T-cell (primary cell): ENCODE results near the gene WNT9B. TPM values are rescaled to one million over a fixed set of nuclear protein-coding genes. Genes with fewer than 3 reads are reported as not detected.

Experiments used
- ATAC-seq, 4 experiments: fragments of 200-7000 bp in 3 of 4; fragments of 150-1000 bp in 1 of 4; cut with Tn5 transposase; replicated peaks in 1 of 4; 1 replicate in 3 of 4; 2 replicates in 1 of 4; pipeline ENCODE4 v1.10.0; 2021; ENCODE audit warnings: moderate library complexity in 3 of 4, mild to moderate bottlenecking in 2 of 4, moderate number of reproducible peaks in 1 of 4
- CTCF ChIA-PET, 2 donors: fragments of 300-600 bp; sonication (Branson Sonifier 250); formaldehyde crosslinking; loops; one replicate each; lab custom pipeline; 2022; ENCODE audit warnings: antibody characterized with exemption in 2 of 2; lab: Charles Lee
- POLR2A ChIA-PET, 2 donors: fragments of 300-600 bp; sonication (Branson Sonifier 250); formaldehyde crosslinking; loops; one replicate each; lab custom pipeline; 2022; ENCODE audit warnings: antibody characterized with exemption in 2 of 2; lab: Charles Lee
- DNase-seq, 35 experiments: peaks; one replicate each; pipeline versions ENCODE4 v3.0.0 to v3.0.0-alpha.2; 2013 to 2023
- H3K27ac ChIP-seq: one replicate; pipeline ENCODE4 v1.5.1; 2013; ENCODE audit warnings: low read length
- H3K27me3 ChIP-seq, 2 experiments: replicated peaks in 1 of 2; 1 replicate in 1 of 2; 2 replicates in 1 of 2; pipeline versions ENCODE4 v1.6.1 to v1.7.0; 2013; ENCODE audit warnings: low read length in 1 of 2, mixed read lengths in 1 of 2; ENCODE audit not compliant: control insufficient read depth in 2 of 2, insufficient read depth in 2 of 2; ENCODE audit errors: extremely low read depth in 1 of 2
- H3K36me3 ChIP-seq, 2 donors: 1 replicate in 1 of 2; 2 replicates in 1 of 2; pipeline versions ENCODE4 v1.6.1 to v1.7.0; 2013; ENCODE audit warnings: low read length in 1 of 2; ENCODE audit not compliant: control insufficient read depth in 2 of 2, insufficient read depth in 1 of 2; ENCODE audit errors: extremely low read depth in 1 of 2
- H3K4me1 ChIP-seq, 2 experiments: 1 replicate in 1 of 2; 2 replicates in 1 of 2; pipeline versions ENCODE4 v1.6.1 to v1.7.0; 2013; ENCODE audit warnings: low read length in 2 of 2, mixed read lengths in 1 of 2; ENCODE audit not compliant: insufficient read depth in 2 of 2, control insufficient read depth in 1 of 2; ENCODE audit errors: extremely low read depth in 1 of 2
- H3K4me3 ChIP-seq, 2 donors: 1 replicate in 1 of 2; 2 replicates in 1 of 2; pipeline versions ENCODE4 v1.5.1 to v1.7.0; 2013; ENCODE audit warnings: mild to moderate bottlenecking in 2 of 2, low read length in 1 of 2, moderate library complexity in 1 of 2; ENCODE audit not compliant: control insufficient read depth in 1 of 2; ENCODE audit errors: extremely low read depth in 1 of 2
- H3K9me3 ChIP-seq: 2 replicates; pipeline ENCODE4 v1.7.0; 2013
- H3K27ac Mint-ChIP-seq, 2 donors: one replicate each; pipeline ENCODE4 v1.8.0; 2020 to 2021; ENCODE audit warnings: mild to moderate bottlenecking in 2 of 2, mixed read lengths in 2 of 2
- H3K27me3 Mint-ChIP-seq, 2 donors: one replicate each; pipeline ENCODE4 v1.8.0; 2021 to 2022; ENCODE audit warnings: mixed read lengths in 2 of 2
- H3K36me3 Mint-ChIP-seq: one replicate; pipeline ENCODE4 v1.8.0; 2021; ENCODE audit warnings: mixed read lengths
- H3K4me1 Mint-ChIP-seq, 3 donors: one replicate each; pipeline ENCODE4 v1.8.0; 2020 to 2022; ENCODE audit warnings: mixed read lengths in 3 of 3, mild to moderate bottlenecking in 1 of 3
- H3K4me3 Mint-ChIP-seq, 3 donors: one replicate each; pipeline ENCODE4 v1.8.0; 2020 to 2022; ENCODE audit warnings: mild to moderate bottlenecking in 3 of 3, mixed read lengths in 3 of 3, moderate library complexity in 3 of 3
- H3K9me3 Mint-ChIP-seq, 3 donors: one replicate each; pipeline ENCODE4 v1.8.0; 2020 to 2022; ENCODE audit warnings: mixed read lengths in 3 of 3
- WGBS: methylation state at CpG from one replicate; pipeline ENCODE4 v1.1.5; 2013; ENCODE audit warnings: missing lambda C conversion rate; ENCODE audit not compliant: insufficient coverage; 5-methylcytosine and 5-hydroxymethylcytosine counted together
- total RNA-seq, 35 experiments: library from RNA in 6 of 35; stranded (reverse) in 6 of 35; fragments of 120-200 nt in 1 of 35; gene quantifications; one replicate each; pipeline versions ENCODE4 v1.2.1 to v1.2.4 and lab custom pipeline; 2013 to 2026

Gene WNT9B
- total RNA-seq, 5 donors from 2014 or later (not counting 1 experiment from before 2014, with no cell fraction given), result not detected

DNA sequence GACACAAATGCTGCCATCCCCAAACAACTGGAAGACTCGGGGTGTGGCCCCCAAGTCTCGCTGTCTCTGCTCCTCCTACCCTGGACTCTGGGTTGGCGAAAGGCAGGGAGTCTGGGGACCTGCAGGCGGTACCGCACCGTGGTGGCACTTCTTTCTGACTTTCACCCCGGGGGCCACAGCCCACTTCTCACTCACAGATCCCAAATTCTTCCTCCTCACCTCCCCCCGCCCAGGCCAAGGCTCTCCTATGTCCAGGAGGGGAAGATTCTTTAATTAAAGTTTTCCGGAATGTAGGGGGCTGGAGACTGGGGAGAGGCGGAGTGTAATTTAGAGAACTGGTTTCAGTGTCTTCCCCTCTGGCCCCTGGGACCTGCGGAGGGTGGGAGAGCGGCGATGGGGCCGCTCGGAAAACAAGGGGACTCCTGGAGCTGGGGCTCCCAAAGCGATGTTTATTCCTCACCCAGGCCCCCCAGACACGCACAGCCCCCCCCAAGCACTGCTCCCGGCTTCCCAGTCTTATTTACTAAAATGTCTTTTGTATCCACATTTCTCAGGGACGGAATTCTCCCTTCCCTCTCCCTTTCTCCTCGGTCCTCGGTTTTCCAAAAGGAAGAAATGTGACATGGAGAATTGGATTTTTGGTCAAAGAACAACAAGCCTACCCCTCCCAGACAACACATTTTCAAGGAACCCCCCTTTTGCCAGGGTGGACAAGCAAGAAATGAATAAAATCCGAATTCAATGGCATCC, 34.1 kb upstream of the WNT9B start:
- H3K27ac ChIP-seq, result no peak overlapping the region
- WGBS, result 20% methylated on average over 10 of the region's 22 CpGs
- no peaks in the 10 kb centered on the region for H3K36me3 Mint-ChIP-seq
- ChIA-PET CTCF (no interaction called here), POLR2A (no interaction called here)
- H3K9me3 Mint-ChIP-seq, result no peaks in the 10 kb centered on the region
- H3K9me3 ChIP-seq, result no peaks in the 10 kb centered on the region
- H3K4me1 ChIP-seq, result peaks cover 0 to 32% of the 10 kb centered on the region in 2 experiments
- H3K36me3 ChIP-seq, result no peaks in the 10 kb centered on the region
- H3K27ac Mint-ChIP-seq, result no peak overlapping the region
- H3K27me3 Mint-ChIP-seq, result peaks cover 74 to 96% of the 10 kb centered on the region in 2 donors
- DNase-seq, result no peak
- no peak for ATAC-seq
- H3K4me3 ChIP-seq, result no peak overlapping the region
- H3K4me3 Mint-ChIP-seq, result peak overlapping the region; percentile 46 to 77 (median 59)
- peaks cover 2 to 99% of the 10 kb centered on the region in 2 experiments for H3K27me3 ChIP-seq
- peaks cover 19 to 29% (median 23%) of the 10 kb centered on the region in 3 donors for H3K4me1 Mint-ChIP-seq

DNA sequence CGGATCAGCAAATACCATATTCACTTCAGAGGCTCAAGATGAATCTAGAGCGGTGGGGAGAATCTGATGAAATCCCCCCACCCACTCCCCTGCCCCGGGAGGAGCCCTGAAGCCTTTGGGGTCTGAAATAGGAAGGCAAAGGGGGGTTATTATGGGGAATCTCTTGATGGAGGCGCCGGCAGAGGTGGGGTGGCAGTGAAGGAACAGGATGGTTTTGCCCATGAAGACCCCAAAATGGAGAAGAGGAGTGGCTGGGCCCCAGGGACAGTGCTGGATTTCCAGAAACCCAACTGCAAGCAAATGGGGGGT, 33.5 kb upstream of the WNT9B start:
- H3K27ac Mint-ChIP-seq, result no peak overlapping the region
- Histone ChIP-seq H3K4me3 (no peak overlapping the region), H3K9me3 (no peaks in the 10 kb centered on the region), H3K27ac (no peak overlapping the region), H3K27me3 (peaks cover 2 to 99% of the 10 kb centered on the region in 2 experiments), H3K36me3 (no peaks in the 10 kb centered on the region), H3K4me1 (peaks cover 0 to 36% of the 10 kb centered on the region in 2 experiments)
- peaks cover 69 to 90% of the 10 kb centered on the region in 2 donors for H3K27me3 Mint-ChIP-seq
- ChIA-PET CTCF (no interaction called here), POLR2A (no interaction called here)
- DNase-seq (no peak), ATAC-seq (no peak)
- H3K36me3 Mint-ChIP-seq, result no peaks in the 10 kb centered on the region
- H3K4me1 Mint-ChIP-seq, result peaks cover 19 to 29% (median 23%) of the 10 kb centered on the region in 3 donors
- WGBS, result 14% methylated on average over 2 of the region's 5 CpGs
- no peaks in the 10 kb centered on the region for H3K9me3 Mint-ChIP-seq
- peak overlapping the region; percentile 46 to 77 (median 59) for H3K4me3 Mint-ChIP-seq

DNA sequence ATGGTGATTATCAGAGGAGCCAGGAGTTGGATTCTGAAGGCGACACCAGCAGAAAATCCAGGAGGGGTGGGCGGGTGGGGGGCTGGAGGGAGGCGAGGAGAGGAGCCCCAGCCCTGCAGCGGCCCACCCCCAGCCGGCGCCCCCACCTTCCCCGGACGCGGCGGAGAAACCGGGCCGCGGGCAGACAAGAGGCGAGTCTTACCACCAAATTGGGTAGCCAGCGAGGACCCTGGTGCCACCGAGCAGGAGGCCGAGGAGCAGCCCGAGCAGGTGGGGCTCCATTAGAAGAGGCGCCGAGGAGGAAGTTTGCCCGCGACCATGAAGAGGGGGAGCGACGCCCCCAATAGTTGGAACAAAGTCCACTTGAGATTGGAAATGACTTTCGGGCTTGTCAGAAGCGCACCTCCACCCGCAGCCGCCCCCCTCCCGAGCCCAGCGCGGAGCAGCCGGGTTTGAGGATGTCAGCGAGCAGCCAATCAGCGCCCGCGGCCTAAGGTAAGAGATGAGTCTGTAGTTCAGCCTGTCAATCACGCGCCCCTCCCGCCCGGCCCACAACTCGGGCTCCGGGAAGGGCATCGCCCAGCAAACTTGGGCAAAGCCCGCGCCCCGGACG, 33.0 kb upstream of the WNT9B start, which contains the start of gene WNT3:
WNT3 (minus strand) TSS at position 377 of the 613 bp plus-strand sequence; CDS start at position 282, 95 bp downstream.
- CTCF ChIA-PET, result no interaction called here
- peaks cover 63 to 86% of the 10 kb centered on the region in 2 donors for H3K27me3 Mint-ChIP-seq
- DNase-seq (peak in 32 of 35 experiments; percentile 12 to 57 (median 32)), ATAC-seq (peak; percentile 66 to 81 (median 78))
- H3K9me3 Mint-ChIP-seq, result no peaks in the 10 kb centered on the region
- H3K4me1 ChIP-seq, result peaks cover 0 to 36% of the 10 kb centered on the region in 2 experiments
- no peaks in the 10 kb centered on the region for H3K36me3 Mint-ChIP-seq
- H3K4me3 Mint-ChIP-seq, result peak within 1 kb of the TSS; percentile 70 to 77 (median 71)
- no peaks in the 10 kb centered on the region for H3K9me3 ChIP-seq
- no peaks in the 10 kb centered on the region for H3K36me3 ChIP-seq
- H3K27me3 ChIP-seq, result peaks cover 2 to 96% of the 10 kb centered on the region in 2 experiments
- POLR2A ChIA-PET, result no interaction called here
- under 1% methylated on average over 42 of the region's 47 CpGs for WGBS
- H3K27ac Mint-ChIP-seq, result no peak within 1 kb of the TSS
- peak within 1 kb of the TSS; percentile 48 to 60 for H3K4me3 ChIP-seq
- no peak within 1 kb of the TSS for H3K27ac ChIP-seq
- H3K4me1 Mint-ChIP-seq, result peaks cover 19 to 29% (median 23%) of the 10 kb centered on the region in 3 donors

DNA sequence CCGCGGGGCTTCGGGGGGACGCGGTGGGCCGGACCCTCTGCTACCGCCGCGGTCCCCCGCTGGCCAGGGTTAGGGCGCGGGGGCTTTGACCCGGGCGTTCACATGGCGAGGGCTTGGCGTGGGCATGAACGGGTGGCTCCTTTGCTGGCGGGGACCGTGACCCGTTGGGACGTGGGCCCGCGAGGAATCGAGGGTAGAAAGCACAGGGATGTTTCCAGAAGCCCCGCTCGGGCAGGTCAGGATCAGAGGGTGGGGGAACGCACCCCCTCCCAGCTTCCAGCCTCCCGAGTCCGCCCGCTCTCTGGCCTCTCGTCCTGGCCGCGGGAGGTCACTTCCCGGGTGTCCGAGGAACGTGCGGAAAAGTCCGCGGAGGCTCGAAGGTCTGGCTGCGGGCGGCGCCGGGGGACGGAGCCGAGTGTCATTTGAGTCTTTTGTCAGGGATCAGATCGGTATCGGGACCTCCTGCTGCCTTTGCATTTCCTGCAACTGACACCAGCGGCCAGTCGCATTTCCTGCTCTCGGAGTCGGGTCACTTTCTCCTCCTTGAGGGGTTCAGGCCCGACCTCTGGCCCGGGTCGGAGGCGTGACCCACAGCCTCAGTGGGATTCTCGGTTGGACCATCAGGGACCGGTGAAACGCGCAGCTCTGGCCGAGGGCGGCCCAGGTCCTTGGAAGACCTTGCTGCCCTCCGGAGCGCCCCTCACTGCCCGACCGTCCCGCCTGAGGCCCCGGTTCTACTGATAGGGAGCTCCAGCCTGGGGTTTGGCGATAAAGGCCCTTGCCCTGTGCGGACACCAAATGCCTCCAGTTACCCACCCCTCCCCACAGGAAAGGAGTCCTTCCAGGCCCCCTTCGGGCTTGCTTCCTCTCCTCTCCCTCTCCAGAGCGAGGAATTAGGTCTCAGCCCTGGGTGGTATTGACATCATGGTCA, 32.2 kb upstream of the WNT9B start:
- no peaks in the 10 kb centered on the region for H3K36me3 Mint-ChIP-seq
- 3% methylated on average over 67 of the region's 72 CpGs for WGBS
- H3K9me3 Mint-ChIP-seq, result no peaks in the 10 kb centered on the region
- peaks cover 56 to 82% of the 10 kb centered on the region in 2 donors for H3K27me3 Mint-ChIP-seq
- DNase-seq (peak in 2 of 35 experiments; percentile 13 to 31), ATAC-seq (peak in 3 of 4 experiments; percentile 8 to 39 (median 32))
- H3K27ac Mint-ChIP-seq, result no peak overlapping the region
- POLR2A ChIA-PET, result no interaction called here
- Histone ChIP-seq H3K27me3 (peaks cover 2 to 93% of the 10 kb centered on the region in 2 experiments), H3K4me3 (peak overlapping the region; percentile 48 to 60), H3K4me1 (peaks cover 0 to 36% of the 10 kb centered on the region in 2 experiments), H3K36me3 (no peaks in the 10 kb centered on the region), H3K27ac (no peak overlapping the region), H3K9me3 (no peaks in the 10 kb centered on the region)
- CTCF ChIA-PET, result no interaction called here
- peaks cover 19 to 29% (median 23%) of the 10 kb centered on the region in 3 donors for H3K4me1 Mint-ChIP-seq
- peak overlapping the region; percentile 60 to 77 (median 64) for H3K4me3 Mint-ChIP-seq

DNA sequence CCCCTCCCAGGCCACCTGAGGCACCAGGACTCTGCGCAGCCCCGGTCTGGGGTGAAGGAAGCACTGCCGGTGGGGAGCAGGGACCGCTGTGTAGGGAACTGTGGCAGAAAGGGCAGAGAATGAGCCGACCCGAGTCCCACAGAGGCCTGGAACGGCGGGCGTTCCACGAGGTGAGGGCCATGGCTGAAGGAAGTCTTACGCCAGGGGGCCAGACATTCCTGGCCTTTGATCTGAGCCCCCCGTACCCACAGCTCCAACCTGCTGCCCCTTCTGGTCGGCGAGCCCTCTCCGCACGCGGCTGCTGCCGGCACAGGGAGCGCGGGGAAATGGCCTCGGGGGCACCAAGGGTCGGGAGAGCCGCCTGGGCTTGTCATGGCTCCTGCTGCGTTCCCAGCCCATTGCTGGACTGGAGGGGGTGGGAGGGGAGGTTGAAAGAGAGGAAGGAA, 31.5 kb upstream of the WNT9B start:
- CTCF ChIA-PET, result no interaction called here
- 7% methylated on average over 15 of the region's 24 CpGs for WGBS
- no peaks in the 10 kb centered on the region for H3K9me3 ChIP-seq
- ATAC-seq, result no peak
- no peaks in the 10 kb centered on the region for H3K36me3 Mint-ChIP-seq
- H3K4me3 Mint-ChIP-seq, result peak overlapping the region in 2 of 3 donors; percentile 64 to 77
- H3K4me1 Mint-ChIP-seq, result peaks cover 19 to 29% (median 23%) of the 10 kb centered on the region in 3 donors
- peaks cover 55 to 82% of the 10 kb centered on the region in 2 donors for H3K27me3 Mint-ChIP-seq
- no peak overlapping the region for H3K27ac ChIP-seq
- peak overlapping the region in 1 of 2 donors; percentile 60 for H3K4me3 ChIP-seq
- POLR2A ChIA-PET, result no interaction called here
- no peaks in the 10 kb centered on the region for H3K9me3 Mint-ChIP-seq
- DNase-seq, result no peak
- H3K27me3 ChIP-seq, result peaks cover 2 to 92% of the 10 kb centered on the region in 2 experiments
- peaks cover 0 to 36% of the 10 kb centered on the region in 2 experiments for H3K4me1 ChIP-seq
- H3K27ac Mint-ChIP-seq, result no peak overlapping the region
- H3K36me3 ChIP-seq, result no peaks in the 10 kb centered on the region
